Ectodermal cell (in vitro differentiated cells): Measurements from ENCODE around the gene MYL7.
"Not testable (repeated sequence)": the region's sequence is repeated elsewhere in the genome, so short reads cannot be mapped to it uniquely, and the experiment has no call there.

Experiments used
- H3K27ac ChIP-seq: 2 replicates; pipeline ENCODE4 v1.7.0; 2013; ENCODE audit warnings: mild to moderate bottlenecking, low read depth, low read length; ENCODE audit not compliant: insufficient read depth, poor library complexity, severe bottlenecking
- H3K27me3 ChIP-seq: 2 replicates; pipeline ENCODE4 v1.7.0; 2013; ENCODE audit warnings: mild to moderate bottlenecking, low read length; ENCODE audit not compliant: insufficient read depth, control insufficient read depth, poor library complexity, severe bottlenecking
- H3K36me3 ChIP-seq: one replicate; pipeline ENCODE4 v1.7.0; 2013; ENCODE audit warnings: low read length; ENCODE audit not compliant: control insufficient read depth, insufficient read depth
- H3K4me1 ChIP-seq: one replicate; pipeline ENCODE4 v1.7.0; 2013; ENCODE audit warnings: low read length; ENCODE audit not compliant: control insufficient read depth, insufficient read depth
- H3K4me3 ChIP-seq: 2 replicates; pipeline ENCODE4 v1.7.0; 2013; ENCODE audit warnings: low read depth, low read length, control low read depth; ENCODE audit not compliant: insufficient read depth
- H3K9me3 ChIP-seq: 2 replicates; pipeline ENCODE4 v1.7.0; 2013; ENCODE audit warnings: mild to moderate bottlenecking, low read length, moderate library complexity; ENCODE audit not compliant: control insufficient read depth
- WGBS, 2 experiments: methylation state at CpG; one replicate each; pipeline ENCODE4 v1.1.7; 2013; ENCODE audit warnings: missing lambda C conversion rate in 2 of 2; 5-methylcytosine and 5-hydroxymethylcytosine counted together

The MYL7 gene

GRCh38 chr7:44172352-44172751, 31.2 kb upstream of the MYL7 start:
- Histone ChIP-seq H3K27me3 (no peaks in the 10 kb centered on the region), H3K36me3 (no peaks in the 10 kb centered on the region), H3K4me1 (peaks cover 2% of the 10 kb centered on the region), H3K4me3 (no peak overlapping the region), H3K9me3 (no peaks in the 10 kb centered on the region), H3K27ac (no peak overlapping the region)

- 95% methylated on average over 9 of the region's 9 CpGs for WGBS, 2 experiments
- not testable (repeated sequence) for H3K4me3 ChIP-seq, H3K27me3 ChIP-seq, H3K27ac ChIP-seq, H3K36me3 ChIP-seq, H3K4me1 ChIP-seq, H3K9me3 ChIP-seq
These were observed 30.8 kb upstream of the MYL7 start for GRCh38 chr7:44171901-44172300.

- Histone ChIP-seq H3K36me3 (no peaks in the 10 kb centered on the region), H3K27ac (no peak overlapping the region), H3K27me3 (no peaks in the 10 kb centered on the region), H3K4me3 (no peak overlapping the region), H3K4me1 (peaks cover 11% of the 10 kb centered on the region), H3K9me3 (no peaks in the 10 kb centered on the region)
These were observed 26.8 kb upstream of the MYL7 start for GRCh38 chr7:44167920-44168319.

GRCh38 chr7:44163591-44163990, 22.5 kb upstream of the MYL7 start:
- Histone ChIP-seq H3K4me1 (peaks cover 12% of the 10 kb centered on the region), H3K27me3 (no peaks in the 10 kb centered on the region), H3K4me3 (no peak overlapping the region), H3K27ac (no peak overlapping the region), H3K9me3 (no peaks in the 10 kb centered on the region), H3K36me3 (no peaks in the 10 kb centered on the region)
- WGBS, 2 experiments, result 67 to 77% methylated on average over 1 of the region's 1 CpG

- Histone ChIP-seq H3K27me3 (no peaks in the 10 kb centered on the region), H3K27ac (no peak overlapping the region), H3K4me3 (no peak overlapping the region), H3K9me3 (no peaks in the 10 kb centered on the region), H3K4me1 (peaks cover 12% of the 10 kb centered on the region), H3K36me3 (no peaks in the 10 kb centered on the region)
- WGBS, 2 experiments, result 91% methylated on average over 1 of the region's 1 CpG
These were observed 21.8 kb upstream of the MYL7 start for GRCh38 chr7:44162785-44163395.

- Histone ChIP-seq H3K4me1 (peaks cover 12% of the 10 kb centered on the region), H3K27ac (no peak overlapping the region), H3K4me3 (no peak overlapping the region), H3K36me3 (no peaks in the 10 kb centered on the region), H3K9me3 (no peaks in the 10 kb centered on the region), H3K27me3 (no peaks in the 10 kb centered on the region)
- WGBS, 2 experiments, result 92 to 96% methylated on average over 4 of the region's 4 CpGs
These were observed 21.0 kb upstream of the MYL7 start for GRCh38 chr7:44162179-44162578.

GRCh38 chr7:44161371-44161770, 20.2 kb upstream of the MYL7 start:
- H3K4me3 ChIP-seq, result no peak overlapping the region
- 97 to 99% methylated on average over 2 of the region's 2 CpGs for WGBS, 2 experiments
- no peak overlapping the region for H3K27ac ChIP-seq
- H3K4me1 ChIP-seq, result peaks cover 12% of the 10 kb centered on the region
- no peaks in the 10 kb centered on the region for H3K36me3 ChIP-seq
- no peaks in the 10 kb centered on the region for H3K27me3 ChIP-seq
- no peaks in the 10 kb centered on the region for H3K9me3 ChIP-seq

GRCh38 chr7:44159824-44160630, 18.9 kb upstream of the MYL7 start:
- H3K9me3 ChIP-seq, result no peaks in the 10 kb centered on the region
- no peaks in the 10 kb centered on the region for H3K36me3 ChIP-seq
- H3K4me3 ChIP-seq, result no peak overlapping the region
- WGBS, 2 experiments, result 91% methylated on average over 5 of the region's 5 CpGs
- no peaks in the 10 kb centered on the region for H3K27me3 ChIP-seq
- H3K4me1 ChIP-seq, result peaks cover 12% of the 10 kb centered on the region
- H3K27ac ChIP-seq, result no peak overlapping the region

GRCh38 chr7:44158873-44159631, 17.9 kb upstream of the MYL7 start:
- Histone ChIP-seq H3K4me1 (peaks cover 12% of the 10 kb centered on the region), H3K4me3 (no peak overlapping the region), H3K27me3 (no peaks in the 10 kb centered on the region), H3K27ac (no peak overlapping the region), H3K36me3 (no peaks in the 10 kb centered on the region), H3K9me3 (no peaks in the 10 kb centered on the region)
- WGBS, 2 experiments, result 89 to 92% methylated on average over 12 of the region's 12 CpGs

GRCh38 chr7:44158096-44158872, 17.2 kb upstream of the MYL7 start:
- no peak overlapping the region for H3K27ac ChIP-seq
- no peaks in the 10 kb centered on the region for H3K27me3 ChIP-seq
- H3K4me1 ChIP-seq, result peaks cover 4% of the 10 kb centered on the region
- 93 to 95% methylated on average over 10 of the region's 10 CpGs for WGBS, 2 experiments
- H3K9me3 ChIP-seq, result no peaks in the 10 kb centered on the region
- H3K4me3 ChIP-seq, result no peak overlapping the region
- no peaks in the 10 kb centered on the region for H3K36me3 ChIP-seq
